ENCODE results near the gene FFAR3.
"Not testable (repeated sequence)": the region's sequence is repeated elsewhere in the genome, so short reads cannot be mapped to it uniquely, and the experiment has no call there.

The FFAR3 gene

DNA sequence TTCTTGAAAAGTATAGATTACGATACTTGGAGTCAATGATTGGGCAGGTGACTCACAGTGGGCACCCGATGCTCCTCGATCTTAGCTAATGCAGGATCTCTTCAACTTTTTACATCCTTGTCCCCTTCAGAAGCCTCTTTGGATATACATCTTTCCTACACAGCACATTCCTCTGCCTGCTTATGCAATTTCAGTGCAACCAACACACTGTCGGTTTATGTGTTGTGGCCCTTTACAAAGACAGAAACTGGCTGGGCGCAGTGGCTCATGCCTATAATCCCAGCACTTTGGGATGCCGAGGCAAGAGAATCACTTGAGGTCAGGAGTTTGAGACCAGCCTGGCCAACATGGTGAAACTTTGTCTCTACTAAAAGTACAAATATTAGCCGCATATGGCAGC is 15.2 kb downstream of the FFAR3 start:
- TF ChIP-seq, protein P1, sequence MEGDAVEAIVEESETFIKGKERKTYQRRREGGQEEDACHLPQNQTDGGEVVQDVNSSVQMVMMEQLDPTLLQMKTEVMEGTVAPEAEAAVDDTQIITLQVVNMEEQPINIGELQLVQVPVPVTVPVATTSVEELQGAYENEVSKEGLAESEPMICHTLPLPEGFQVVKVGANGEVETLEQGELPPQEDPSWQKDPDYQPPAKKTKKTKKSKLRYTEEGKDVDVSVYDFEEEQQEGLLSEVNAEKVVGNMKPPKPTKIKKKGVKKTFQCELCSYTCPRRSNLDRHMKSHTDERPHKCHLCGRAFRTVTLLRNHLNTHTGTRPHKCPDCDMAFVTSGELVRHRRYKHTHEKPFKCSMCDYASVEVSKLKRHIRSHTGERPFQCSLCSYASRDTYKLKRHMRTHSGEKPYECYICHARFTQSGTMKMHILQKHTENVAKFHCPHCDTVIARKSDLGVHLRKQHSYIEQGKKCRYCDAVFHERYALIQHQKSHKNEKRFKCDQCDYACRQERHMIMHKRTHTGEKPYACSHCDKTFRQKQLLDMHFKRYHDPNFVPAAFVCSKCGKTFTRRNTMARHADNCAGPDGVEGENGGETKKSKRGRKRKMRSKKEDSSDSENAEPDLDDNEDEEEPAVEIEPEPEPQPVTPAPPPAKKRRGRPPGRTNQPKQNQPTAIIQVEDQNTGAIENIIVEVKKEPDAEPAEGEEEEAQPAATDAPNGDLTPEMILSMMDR (IDR thresholded peaks at IDR 0.05; ENCODE audit: control insufficient read depth, insufficient read depth, low read depth, low read length, missing control alignments) = no peak
- DNase-seq (ENCODE audit: low read depth) = no peak
- H3K4me3 ChIP-seq (ENCODE audit: control insufficient read depth, low read depth, low read length) = no peak overlapping the region

DNA sequence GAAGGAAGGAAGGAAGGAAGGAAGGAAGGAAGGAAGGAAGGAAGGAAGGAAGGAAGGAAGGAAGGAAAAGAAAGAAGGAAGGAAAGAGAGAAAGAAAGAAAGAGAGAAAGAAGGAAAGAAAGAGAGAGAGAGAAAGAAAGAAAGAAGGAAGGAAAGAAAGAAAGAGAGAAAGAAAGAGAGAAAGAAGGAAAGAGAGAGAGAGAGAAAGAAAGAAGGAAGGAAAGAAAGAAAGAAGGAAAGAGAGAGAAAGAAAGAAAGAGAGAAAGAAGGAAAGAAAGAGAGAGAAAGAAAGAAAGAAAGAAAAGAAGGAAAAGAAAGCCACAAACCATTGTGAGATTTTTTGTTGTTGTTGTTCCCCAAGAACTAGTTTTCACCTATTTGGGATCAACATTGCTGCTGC is 15.8 kb downstream of the FFAR3 start:
- not testable (repeated sequence) for DNase-seq (ENCODE audit: low read depth); H3K4me3 ChIP-seq (ENCODE audit: control insufficient read depth, low read depth, low read length)

DNA sequence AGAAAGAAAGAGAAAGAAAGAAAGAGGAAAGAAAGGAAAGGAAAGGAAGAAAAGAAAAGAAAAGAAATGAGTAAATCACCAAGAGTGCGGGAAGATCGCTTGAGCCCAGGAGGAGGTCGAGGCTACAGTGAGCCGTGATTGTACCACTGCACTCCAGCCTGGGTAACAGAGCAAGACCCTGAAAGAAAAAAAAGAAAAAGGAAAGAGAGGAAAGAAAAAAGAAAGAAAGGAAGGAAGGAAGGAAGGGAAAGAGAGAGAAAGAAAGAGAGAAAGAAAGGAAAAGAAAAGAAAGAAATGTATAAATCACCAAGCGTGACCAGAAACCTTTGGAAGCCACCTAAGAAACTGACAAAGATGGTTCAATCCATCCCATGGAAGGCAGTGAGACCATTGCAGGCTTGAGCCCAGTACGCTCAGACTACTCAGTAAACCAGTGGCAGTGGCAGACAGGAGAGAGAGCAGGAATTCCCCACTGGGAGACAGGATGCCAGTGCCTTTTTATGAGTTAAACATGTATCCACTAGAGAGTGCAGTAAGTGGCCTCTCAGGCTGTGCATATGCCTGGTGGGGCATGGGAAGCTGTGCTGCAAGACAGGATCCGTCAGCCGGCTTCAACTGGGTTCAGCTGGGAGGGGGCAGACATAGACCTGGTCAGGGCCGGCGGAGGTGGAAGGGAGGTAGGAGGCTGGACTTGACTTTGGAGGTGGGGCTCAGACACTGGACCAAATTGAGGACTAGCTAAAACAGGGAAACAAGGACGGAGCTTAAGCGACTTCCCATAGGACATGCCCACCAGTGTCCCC is 17.4 kb downstream of the FFAR3 start:
- DNase-seq (ENCODE audit: low read depth) = no peak
- TF ChIP-seq, protein P1 (IDR thresholded peaks at IDR 0.05; ENCODE audit: control insufficient read depth, insufficient read depth, low read depth, low read length, missing control alignments) = no peak
- no peak overlapping the region for H3K4me3 ChIP-seq (ENCODE audit: control insufficient read depth, low read depth, low read length)

DNA sequence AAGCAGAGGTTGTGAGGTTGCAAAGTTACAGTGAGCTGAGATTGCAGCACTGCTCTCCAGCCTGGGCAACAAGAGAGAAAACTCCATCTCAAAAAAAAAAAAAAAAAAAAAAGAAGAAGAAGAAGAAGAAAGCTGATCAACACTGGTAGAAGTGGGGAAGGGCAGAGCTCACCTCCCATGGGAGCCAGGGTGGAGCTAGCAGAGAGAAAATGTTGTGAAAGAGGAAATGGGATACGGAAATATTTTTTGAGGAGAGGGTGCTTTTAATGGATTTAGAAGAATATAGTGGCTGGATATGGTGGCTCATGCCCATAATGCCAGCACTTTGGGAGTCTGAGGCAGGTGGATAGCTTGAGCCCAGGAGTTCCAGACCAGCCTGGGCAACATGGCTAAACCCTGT is 19.4 kb downstream of the FFAR3 start:
- TF ChIP-seq, protein P1 (IDR thresholded peaks at IDR 0.05; ENCODE audit: control insufficient read depth, insufficient read depth, low read depth, low read length, missing control alignments) = no peak
- DNase-seq (ENCODE audit: low read depth) = no peak
- no peak overlapping the region for H3K4me3 ChIP-seq (ENCODE audit: control insufficient read depth, low read depth, low read length)

DNA sequence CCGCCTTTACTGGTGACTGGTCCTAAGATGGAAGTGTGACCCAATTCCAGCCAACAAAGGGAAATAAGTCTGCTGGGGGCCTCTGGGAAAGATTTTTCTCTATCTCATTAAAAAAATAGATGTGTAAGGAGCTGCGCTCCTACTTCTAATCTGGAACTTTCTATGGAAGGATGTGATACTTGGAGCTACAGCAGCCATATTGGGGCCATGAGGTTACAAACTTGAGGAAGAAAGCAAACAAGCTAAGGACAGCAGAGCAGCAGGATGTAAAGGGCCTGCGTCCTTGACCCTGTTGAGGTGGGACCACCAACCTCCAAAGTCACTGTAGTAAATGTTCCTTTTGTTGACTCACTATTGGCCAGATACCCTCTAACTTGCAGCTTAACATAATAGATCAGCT is 20.1 kb downstream of the FFAR3 start:
- DNase-seq (ENCODE audit: low read depth) = no peak
- no peak overlapping the region for H3K4me3 ChIP-seq (ENCODE audit: control insufficient read depth, low read depth, low read length)
- TF ChIP-seq, protein P1 (IDR thresholded peaks at IDR 0.05; ENCODE audit: control insufficient read depth, insufficient read depth, low read depth, low read length, missing control alignments) = no peak

DNA sequence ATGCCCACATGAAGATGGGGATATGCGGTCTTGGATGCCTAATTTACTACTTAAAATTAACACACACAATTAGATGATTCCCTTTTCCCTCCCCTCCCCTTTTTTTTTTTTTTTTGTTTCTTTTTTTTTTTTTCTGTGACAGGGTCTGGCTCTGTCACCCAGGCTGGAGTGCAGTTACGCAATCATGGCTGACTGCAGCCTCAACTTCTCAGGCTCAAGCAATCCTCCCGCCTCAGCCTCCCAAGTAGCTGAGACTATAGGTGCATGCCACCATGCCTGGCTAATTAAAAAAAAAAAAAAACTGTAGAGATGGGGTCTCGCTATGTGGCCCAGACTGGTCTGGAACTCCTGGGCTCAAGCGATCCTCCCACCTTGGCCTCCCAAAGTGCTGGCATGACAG is 21.3 kb downstream of the FFAR3 start:
- not testable (repeated sequence) for DNase-seq (ENCODE audit: low read depth); H3K4me3 ChIP-seq (ENCODE audit: control insufficient read depth, low read depth, low read length)

DNA sequence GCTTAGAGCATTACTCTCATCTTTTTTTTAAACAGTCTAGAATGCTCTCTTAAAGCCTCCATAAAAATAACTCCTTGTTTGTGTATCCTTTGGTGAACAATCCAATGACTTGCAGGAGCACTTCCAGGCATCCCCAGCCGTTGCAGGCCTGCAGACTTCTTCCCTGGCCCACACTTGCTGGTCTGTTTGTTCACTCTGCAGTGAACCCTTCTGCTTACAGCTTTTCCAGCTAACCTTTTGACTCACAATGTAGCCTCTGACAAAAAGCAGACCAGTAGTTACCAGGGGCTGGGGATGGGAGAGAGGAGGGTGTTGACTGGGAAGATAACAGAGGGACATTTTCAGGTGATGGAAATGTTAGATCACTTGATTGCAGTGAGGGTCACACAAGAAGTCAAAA is 21.7 kb downstream of the FFAR3 start:
- no peak for DNase-seq (ENCODE audit: low read depth)

More for the DNA sequence above, 21.7 kb downstream of the FFAR3 start:
- no peak overlapping the region for H3K4me3 ChIP-seq (ENCODE audit: control insufficient read depth, low read depth, low read length)
- TF ChIP-seq, protein P1 (IDR thresholded peaks at IDR 0.05; ENCODE audit: control insufficient read depth, insufficient read depth, low read depth, low read length, missing control alignments) = no peak

Measured in AG09309 (cell line).